HEK293T (cell line): Measurements from ENCODE around the gene STX1A.

Experiments
- CTCF ChIA-PET: fragments of 350-600 bp; formaldehyde crosslinking; extraction: SDS; loops from one replicate; lab custom pipeline; 2021; ENCODE audit warnings: antibody characterized with exemption, inconsistent platforms; lab: Yijun Ruan, JAX
- POLR2A ChIA-PET: fragments of 350-600 bp; formaldehyde crosslinking; extraction: SDS; loops from one replicate; lab custom pipeline; 2020; ENCODE audit warnings: antibody characterized with exemption, inconsistent platforms; lab: Yijun Ruan, JAX
- DNase-seq: peaks from one replicate; pipeline ENCODE4 v3.0.0; 2012; ENCODE audit warnings: mixed read lengths; ENCODE audit errors: extremely low spot score
- ARNT ChIP-seq: fragments of 450-650 bp; IDR thresholded peaks from 2 replicates; pipeline ENCODE4 v1.6.1; 2017; ENCODE audit warnings: mild to moderate bottlenecking
- LEF1 ChIP-seq: fragments of 450-650 bp; IDR thresholded peaks from 2 replicates; pipeline ENCODE4 v1.6.1; 2017; ENCODE audit warnings: mild to moderate bottlenecking, borderline replicate concordance
- SP1 ChIP-seq: fragments of 450-650 bp; IDR thresholded peaks from 2 replicates; pipeline ENCODE4 v1.6.1; 2017
- TARDBP ChIP-seq: fragments of 450-650 bp; IDR thresholded peaks from 2 replicates; pipeline ENCODE4 v1.6.1; 2016
- ZNF384 ChIP-seq: fragments of 450-650 bp; IDR thresholded peaks from 2 replicates; pipeline ENCODE4 v1.6.1; 2016

The STX1A gene

DNA sequence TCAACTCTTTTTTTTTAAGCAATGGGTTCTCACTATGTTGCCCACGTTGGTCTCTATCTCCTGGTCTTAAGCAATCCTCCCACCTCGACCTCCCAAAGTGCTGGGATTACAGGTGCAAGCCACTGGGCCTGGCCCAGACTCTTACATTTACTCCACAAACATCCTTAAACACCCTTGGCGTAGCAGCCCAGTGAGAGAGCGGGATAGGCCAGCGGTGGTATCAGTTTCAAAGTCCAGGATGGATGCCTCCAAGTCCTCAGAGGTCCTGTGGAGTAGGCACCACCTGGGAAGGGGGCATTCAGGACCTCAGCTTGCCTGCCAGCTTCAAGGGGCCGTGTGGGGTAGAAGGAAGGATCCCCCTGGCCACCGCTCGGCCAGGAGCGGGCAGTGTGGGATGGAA is 69.9 kb downstream of the STX1A start:
- POLR2A ChIA-PET, result no interaction called here

More for the DNA sequence above, 69.9 kb downstream of the STX1A start:
- TF ChIP-seq SP1 (no peak), LEF1 (no peak), ZNF384 (no peak), ARNT (no peak), TARDBP (no peak)
- CTCF ChIA-PET, result no interaction called here
- no peak for DNase-seq
